A549 (cell line): ENCODE data around the gene FGD2.

Experiments
- CEBPB ChIP-seq, 2 experiments: fragments of >200 bp in 1 of 2; sonication (Bioruptor Twin) in 1 of 2; formaldehyde crosslinking in 1 of 2; IDR thresholded peaks; 2 replicates each; pipeline ENCODE4 v1.6.1; 2012 to 2016
- CTCF ChIP-seq: fragments of >200 bp; sonication (Bioruptor Twin); formaldehyde crosslinking; IDR thresholded peaks from 3 replicates; pipeline ENCODE4 v1.5.1; 2016
- HDAC2 ChIP-seq: fragments of 200-600 bp; sonication (generic); IDR thresholded peaks from 2 replicates; pipeline ENCODE4 v1.6.1; 2016
- MAFK ChIP-seq: fragments of 450-650 bp; IDR thresholded peaks from 2 replicates; pipeline ENCODE4 v1.6.1; 2014; ENCODE audit not compliant: partially characterized antibody
- RAD21 ChIP-seq, 2 experiments: fragments of >200 bp in 1 of 2; sonication (Bioruptor Twin) in 1 of 2; formaldehyde crosslinking in 1 of 2; IDR thresholded peaks in 1 of 2; conservative IDR thresholded peaks in 1 of 2; 2 replicates in 1 of 2; 3 replicates in 1 of 2; pipeline ENCODE4 v1.6.1; 2012 to 2018; ENCODE audit warnings: inconsistent platforms in 1 of 2
- ZSCAN20 ChIP-seq: fragments of 250-450 bp; sonication (Bioruptor Pico); IDR thresholded peaks from 2 replicates; pipeline ENCODE4 v1.8.0; 2022; ENCODE audit warnings: mild to moderate bottlenecking, moderate library complexity

GRCh38 chr6:37027036-37027720 lies 21.7 kb downstream of the FGD2 start:
- no peak for TF ChIP-seq CTCF
- TF ChIP-seq CEBPB (IDR thresholded peaks at IDR 0.05), result no peak
- no peak for TF ChIP-seq MAFK
- no peak for TF ChIP-seq RAD21 (conservative IDR thresholded peaks at IDR 0.05 in 1 of 2, IDR thresholded peaks at IDR 0.05 in 1 of 2)
- TF ChIP-seq HDAC2, result no peak
- TF ChIP-seq ZSCAN20 (CRISPR knock-in tag), result no peak
